ENCODE data around the gene MYO15A. TPM values are rescaled to one million over a fixed set of nuclear protein-coding genes. Genes with fewer than 3 reads are reported as not detected.

MYO15A gene
- total RNA-seq, 1 donor from 2014 or later: 0.42 TPM

- intact Hi-C loops (cut with micrococcal nuclease): no loop called here
Measured at GRCh38 chr17:18208092-18208491, 99.5 kb downstream of the MYO15A start.

DNA sequence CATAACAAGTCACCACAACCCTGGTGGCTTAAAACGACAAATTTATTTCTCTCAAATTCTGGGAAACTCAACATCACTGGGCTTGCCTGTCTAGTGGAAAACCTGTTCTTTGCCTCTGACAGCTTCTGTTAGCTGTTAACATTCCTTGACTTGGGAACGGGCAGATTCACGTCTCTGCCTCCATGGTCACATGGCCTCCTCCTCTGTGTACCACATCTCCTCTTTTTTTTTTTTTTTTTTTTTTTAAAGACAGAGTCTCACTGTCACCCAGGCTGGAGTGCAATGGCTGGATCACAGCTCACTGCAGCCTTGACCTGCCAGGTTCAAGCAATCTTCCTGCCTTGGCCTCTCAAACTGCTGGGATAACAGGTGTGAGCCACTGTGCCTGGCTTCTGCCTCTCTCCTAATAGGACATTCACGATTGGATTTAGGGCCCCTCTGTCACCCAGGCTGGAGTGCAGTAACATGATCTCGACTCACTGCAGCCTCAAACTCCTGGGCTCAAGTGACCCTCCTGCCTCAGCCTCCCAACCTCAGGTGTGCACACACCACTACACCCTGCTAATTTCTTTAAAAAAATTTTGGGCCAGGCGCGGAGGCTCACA, 105.2 kb downstream of the MYO15A start:
- intact Hi-C loops (cut with micrococcal nuclease): no loop called here

GRCh38 chr17:18216906-18217305, 108.3 kb downstream of the MYO15A start:
- intact Hi-C loops (cut with micrococcal nuclease): loop anchor here (1.0 to 5.0 kb wide), 5 partner anchors 8 to 345 kb away; partner anchors contain the start of genes LLGL1, SMCR8 and TOP3A

- intact Hi-C loops (cut with micrococcal nuclease): loop anchor here (1.0 to 5.0 kb wide), 5 partner anchors 8 to 345 kb away; partner anchors contain the start of genes LLGL1, SMCR8 and TOP3A
Measured at GRCh38 chr17:18217412-18218015, 109.0 kb downstream of the MYO15A start.

- intact Hi-C loops (cut with micrococcal nuclease): loop anchor here (5.0 kb wide), 1 partner anchor 343 kb away; no protein-coding TSS in a partner anchor
Measured at GRCh38 chr17:18218756-18219415, 110.3 kb downstream of the MYO15A start.

GRCh38 chr17:18224053-18224386, 115.5 kb downstream of the MYO15A start:
- intact Hi-C loops (cut with micrococcal nuclease): loop anchor here (2.0 kb wide), 1 partner anchor 139 kb away; the partner anchor contains the start of gene SHMT1

GRCh38 chr17:18224387-18225120, 116.0 kb downstream of the MYO15A start:
- intact Hi-C loops (cut with micrococcal nuclease): loop anchor here (1.0 to 2.0 kb wide), 6 partner anchors 7 to 252 kb away; partner anchors contain the start of genes ALKBH5, DRC3, MIEF2 and SHMT1

DNA sequence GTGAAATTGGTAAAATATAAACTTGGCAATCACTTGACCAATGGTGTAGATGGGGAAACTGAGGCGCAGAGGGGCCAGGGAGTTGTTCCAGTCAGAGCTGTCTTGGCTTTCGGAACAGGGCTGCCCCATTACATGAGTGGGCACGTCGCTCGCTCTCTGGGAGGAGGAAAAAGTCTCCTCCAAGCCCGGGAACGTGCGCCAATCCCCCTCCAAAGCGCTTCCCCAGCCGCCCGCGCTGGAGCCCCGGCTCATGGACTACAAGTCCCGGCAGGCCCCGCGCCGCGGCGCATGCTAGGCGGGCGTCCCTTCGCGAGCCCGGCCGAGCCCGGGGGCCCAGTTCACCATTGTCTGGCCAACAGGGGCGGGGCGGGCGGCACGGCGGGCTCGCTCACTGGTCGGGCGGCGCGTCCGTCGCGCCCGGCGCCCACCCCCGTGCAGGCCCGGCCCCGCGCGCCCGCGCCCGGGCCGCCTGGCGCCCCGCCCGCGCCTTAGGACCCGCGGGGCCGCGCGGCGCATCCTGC, 116.6 kb downstream of the MYO15A start, which contains the start of gene LLGL1:
Gene LLGL1, plus strand, starts transcription at position 515 of the 521 bp plus-strand sequence. CDS start 48 bp downstream, outside the sequence.
- intact Hi-C loops (cut with micrococcal nuclease): loop anchor here (1.0 to 2.0 kb wide), 6 partner anchors 8 to 253 kb away; partner anchors contain the start of genes ALKBH5, DRC3, MIEF2 and SHMT1

- intact Hi-C loops (cut with micrococcal nuclease): loop anchor here (1.0 to 2.0 kb wide), 6 partner anchors 8 to 253 kb away; partner anchors contain the start of genes ALKBH5, DRC3, MIEF2 and SHMT1
Measured at GRCh38 chr17:18225642-18226283, 117.2 kb downstream of the MYO15A start.

DNA sequence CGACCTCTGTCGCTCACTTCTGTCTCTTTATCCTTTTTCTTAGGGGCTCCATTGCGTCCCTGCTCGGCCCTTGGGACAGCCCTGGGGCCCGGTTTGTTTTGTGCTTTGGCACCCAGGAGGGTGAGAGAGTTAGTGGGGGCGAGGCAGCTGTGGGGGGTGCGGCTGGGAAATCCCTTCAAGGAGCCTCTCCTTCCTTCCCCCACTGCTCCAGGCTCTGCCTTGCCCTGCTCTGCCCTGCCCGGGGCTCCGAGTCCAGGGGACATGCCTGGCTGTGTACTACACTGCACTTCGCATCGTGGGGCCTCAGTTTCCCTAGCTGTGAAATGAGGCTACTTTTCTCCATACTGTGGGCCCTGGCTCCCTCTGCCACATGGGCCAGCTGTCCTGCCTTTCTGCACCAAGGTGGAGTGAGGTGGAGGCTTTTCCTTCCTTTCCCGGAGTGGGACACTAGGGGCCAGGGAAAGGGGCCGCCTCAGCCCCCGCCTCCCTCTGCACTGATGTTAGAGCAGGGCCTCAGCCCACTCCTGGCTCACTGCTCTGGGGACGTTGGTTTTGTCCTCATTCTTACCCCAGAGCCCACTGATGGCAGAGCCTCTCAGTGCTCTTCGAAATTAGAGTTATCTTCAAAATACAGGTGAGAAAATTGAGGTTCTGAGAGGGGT, 117.9 kb downstream of the MYO15A start:
- intact Hi-C loops (cut with micrococcal nuclease): no loop called here

- intact Hi-C loops (cut with micrococcal nuclease): no loop called here
Measured at GRCh38 chr17:18227635-18228034, 119.1 kb downstream of the MYO15A start.

GRCh38 chr17:18228176-18228682, 119.7 kb downstream of the MYO15A start:
- intact Hi-C loops (cut with micrococcal nuclease): no loop called here

DNA sequence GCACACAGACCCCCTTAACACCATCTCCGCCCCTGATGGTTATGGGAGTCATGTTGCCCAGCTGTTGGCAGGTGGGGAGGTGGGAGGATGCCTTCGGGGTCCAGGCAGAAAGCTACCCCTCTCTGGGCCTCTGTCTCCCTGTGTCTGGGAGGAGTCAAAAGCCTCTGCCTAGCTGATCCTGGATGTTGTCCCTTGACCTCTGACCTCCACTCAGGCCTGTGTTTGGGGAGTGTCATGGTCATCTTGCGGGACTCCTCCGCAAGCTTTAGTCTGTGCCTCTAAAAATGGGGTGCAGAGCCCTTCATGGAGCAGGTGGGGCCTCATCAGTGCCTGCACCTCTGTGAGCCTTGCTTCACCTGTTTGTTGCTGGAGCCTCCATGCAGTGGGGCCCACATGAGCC, 120.7 kb downstream of the MYO15A start:
- intact Hi-C loops (cut with micrococcal nuclease): no loop called here

Other genes starting within 250 kb of the MYO15A start
- gene TOM1L2, start 136.4 kb upstream of the MYO15A start, total RNA-seq: 28.8 and 31.9 TPM in 2 replicates
- gene DRC3, start 135.9 kb upstream of the MYO15A start, total RNA-seq: 0.37 TPM in 1 of 2 replicates, not detected in the other
- gene ATPAF2, start 69.6 kb upstream of the MYO15A start, total RNA-seq: 32.7 and 33.2 TPM in 2 replicates
- 9.3 and 10.0 TPM in 2 replicates for gene GID4, start 69.3 kb upstream of the MYO15A start, total RNA-seq
- gene DRG2, start 20.8 kb upstream of the MYO15A start, total RNA-seq: 61.2 and 62.4 TPM in 2 replicates
- 98.7 and 100 TPM in 2 replicates for gene ALKBH5, start 75.1 kb downstream of the MYO15A start, total RNA-seq
- 20.0 and 21.9 TPM in 2 replicates for gene LLGL1, start 116.9 kb downstream of the MYO15A start, total RNA-seq
- gene FLII, start 150.0 kb downstream of the MYO15A start, total RNA-seq: 265 and 288 TPM in 2 replicates
- 8.9 TPM in 2 replicates for gene MIEF2, start 151.9 kb downstream of the MYO15A start, total RNA-seq
- gene TOP3A, start 206.2 kb downstream of the MYO15A start, total RNA-seq: 72.0 and 73.0 TPM in 2 replicates
- 30.5 and 31.0 TPM in 2 replicates for gene SMCR8, start 206.5 kb downstream of the MYO15A start, total RNA-seq